GM23338 (cell line): ENCODE results near the gene MAP2K2. TPM values are rescaled to one million over a fixed set of nuclear protein-coding genes. Genes with fewer than 3 reads are reported as not detected.

Experiments
- ATAC-seq: fragments of 200-7000 bp; cut with Tn5 transposase; 3 replicates; pipeline ENCODE4 v1.9.1; 2020
- DNase-seq: peaks from one replicate; pipeline ENCODE4 v3.0.0-alpha.2; 2015; ENCODE audit warnings: low spot score
- H2AFZ ChIP-seq: fragments of 200-600 bp; sonication (generic); 2 replicates; pipeline ENCODE4 v1.8.0; 2016; ENCODE audit warnings: antibody characterized with exemption, mild to moderate bottlenecking, moderate library complexity
- H3F3A ChIP-seq: fragments of 200-600 bp; sonication (generic); replicated peaks from 2 replicates; pipeline ENCODE4 v1.8.0; 2017; ENCODE audit warnings: antibody characterized with exemption, mixed run types, low read depth
- H3K27ac ChIP-seq: fragments of 200-600 bp; sonication (generic); 2 replicates; pipeline ENCODE4 v1.6.1; 2016; ENCODE audit warnings: low read depth
- H3K27me3 ChIP-seq: fragments of 200-600 bp; sonication (generic); 2 replicates; pipeline ENCODE4 v1.8.0; 2016; ENCODE audit warnings: mild to moderate bottlenecking, mixed run types, moderate library complexity; ENCODE audit not compliant: insufficient read depth
- H3K36me3 ChIP-seq: fragments of 200-600 bp; sonication (generic); 2 replicates; pipeline ENCODE4 v1.8.0; 2016; ENCODE audit warnings: mild to moderate bottlenecking; ENCODE audit not compliant: insufficient read depth
- H3K4me1 ChIP-seq: fragments of 200-600 bp; sonication (generic); 2 replicates; pipeline ENCODE4 v1.8.0; 2016; ENCODE audit warnings: mild to moderate bottlenecking, moderate library complexity; ENCODE audit not compliant: insufficient read depth
- H3K4me2 ChIP-seq: fragments of 200-600 bp; sonication (generic); 2 replicates; pipeline ENCODE4 v1.7.1; 2017; ENCODE audit warnings: mixed run types
- H3K4me3 ChIP-seq: fragments of 200-600 bp; sonication (generic); 2 replicates; pipeline ENCODE4 v1.6.1; 2016; ENCODE audit warnings: mixed run types
- H3K79me2 ChIP-seq: fragments of 200-600 bp; sonication (generic); replicated peaks from 2 replicates; pipeline ENCODE4 v1.8.0; 2017; ENCODE audit warnings: mild to moderate bottlenecking; ENCODE audit not compliant: insufficient read depth
- H3K9me2 ChIP-seq: fragments of 200-600 bp; sonication (generic); 2 replicates; pipeline ENCODE4 v1.8.0; 2017; ENCODE audit not compliant: insufficient read depth
- H4K20me1 ChIP-seq: fragments of 200-600 bp; sonication (generic); replicated peaks from 2 replicates; pipeline ENCODE4 v1.8.0; 2017; ENCODE audit warnings: mild to moderate bottlenecking; ENCODE audit not compliant: insufficient read depth
- H3K27ac Mint-ChIP-seq: 2 replicates; pipeline ENCODE4 v1.8.0; 2020; ENCODE audit warnings: inconsistent platforms, mild to moderate bottlenecking, moderate library complexity, mixed read lengths
- H3K27me3 Mint-ChIP-seq: 3 replicates; pipeline ENCODE4 v1.8.0; 2022; ENCODE audit warnings: low read depth, mild to moderate bottlenecking, moderate library complexity, mixed read lengths, inconsistent platforms; ENCODE audit not compliant: insufficient read depth, poor library complexity
- H3K36me3 Mint-ChIP-seq: 3 replicates; pipeline ENCODE4 v1.8.0; 2021; ENCODE audit warnings: low read depth, mild to moderate bottlenecking, inconsistent platforms, moderate library complexity, mixed read lengths
- H3K4me1 Mint-ChIP-seq: 3 replicates; pipeline ENCODE4 v1.8.0; 2020; ENCODE audit warnings: mild to moderate bottlenecking, inconsistent platforms, mixed read lengths
- H3K4me3 Mint-ChIP-seq: 3 replicates; pipeline ENCODE4 v1.8.0; 2021; ENCODE audit warnings: moderate library complexity, mild to moderate bottlenecking, inconsistent platforms, mixed read lengths
- H3K9me3 Mint-ChIP-seq: 3 replicates; pipeline ENCODE4 v1.8.0; 2020; ENCODE audit warnings: moderate library complexity, mild to moderate bottlenecking, inconsistent platforms, mixed read lengths
- POLR2AphosphoS5 ChIP-seq: IDR thresholded peaks from 2 replicates; pipeline ENCODE4 v1.6.1; 2016; ENCODE audit warnings: antibody characterized with exemption, low read depth
- ZNF331 ChIP-seq: fragments of 250-450 bp; sonication (Bioruptor Pico); IDR thresholded peaks from 2 replicates; pipeline ENCODE4 v1.5.0; 2020; ENCODE audit warnings: low read depth, mild to moderate bottlenecking, moderate library complexity
- long read RNA-seq: library from polyadenylated mRNA; unstranded; transcript quantifications from one replicate; pipeline ENCODE4 v2.0.0, GENCODE V29; 2020; ENCODE audit not compliant: unreplicated experiment
- polyA plus RNA-seq: library from polyadenylated mRNA; unstranded; fragments of >200 nt; fragmentation: Nextera tagmentation; extraction: Ambion mirVana; gene quantifications from 2 replicates; pipeline ENCODE4 v1.2.1, GENCODE V29; 2016
- total RNA-seq: library from RNA; depleted of rRNA; stranded (reverse); fragments of >200 nt; shearing (Covaris generic); gene quantifications from 2 replicates; pipeline ENCODE4 v1.2.3, GENCODE V29; 2014; rRNA removed
- TF ChIP-seq, protein P1 (sequence below), 2 experiments: fragments of 200-600 bp in 1 of 2; sonication (generic) in 1 of 2; conservative IDR thresholded peaks; 2 replicates each; pipeline versions ENCODE4 v1.5.1 to v1.6.1; 2016 to 2017; ENCODE audit warnings: antibody characterized with exemption in 2 of 2, low read depth in 2 of 2, mild to moderate bottlenecking in 2 of 2, moderate library complexity in 1 of 2
- TF ChIP-seq, protein P2 (sequence below): IDR thresholded peaks from one replicate; pipeline ENCODE4 v1.6.1; 2018; ENCODE audit warnings: antibody characterized with exemption; ENCODE audit not compliant: unreplicated experiment

Gene MAP2K2
- total RNA-seq (140 and 151 TPM in 2 replicates), polyA plus RNA-seq (99.7 and 108 TPM in 2 replicates)
- long read RNA-seq, transcript MAP2K2-201 (11 exons, 1,734 nt), result major isoform, 7 of 24 reads
- long read RNA-seq, partial matches to known transcripts, result 12 of 24 reads
- long read RNA-seq, other reads (novel, unspliced or antisense), result 3 of 24 reads

DNA sequence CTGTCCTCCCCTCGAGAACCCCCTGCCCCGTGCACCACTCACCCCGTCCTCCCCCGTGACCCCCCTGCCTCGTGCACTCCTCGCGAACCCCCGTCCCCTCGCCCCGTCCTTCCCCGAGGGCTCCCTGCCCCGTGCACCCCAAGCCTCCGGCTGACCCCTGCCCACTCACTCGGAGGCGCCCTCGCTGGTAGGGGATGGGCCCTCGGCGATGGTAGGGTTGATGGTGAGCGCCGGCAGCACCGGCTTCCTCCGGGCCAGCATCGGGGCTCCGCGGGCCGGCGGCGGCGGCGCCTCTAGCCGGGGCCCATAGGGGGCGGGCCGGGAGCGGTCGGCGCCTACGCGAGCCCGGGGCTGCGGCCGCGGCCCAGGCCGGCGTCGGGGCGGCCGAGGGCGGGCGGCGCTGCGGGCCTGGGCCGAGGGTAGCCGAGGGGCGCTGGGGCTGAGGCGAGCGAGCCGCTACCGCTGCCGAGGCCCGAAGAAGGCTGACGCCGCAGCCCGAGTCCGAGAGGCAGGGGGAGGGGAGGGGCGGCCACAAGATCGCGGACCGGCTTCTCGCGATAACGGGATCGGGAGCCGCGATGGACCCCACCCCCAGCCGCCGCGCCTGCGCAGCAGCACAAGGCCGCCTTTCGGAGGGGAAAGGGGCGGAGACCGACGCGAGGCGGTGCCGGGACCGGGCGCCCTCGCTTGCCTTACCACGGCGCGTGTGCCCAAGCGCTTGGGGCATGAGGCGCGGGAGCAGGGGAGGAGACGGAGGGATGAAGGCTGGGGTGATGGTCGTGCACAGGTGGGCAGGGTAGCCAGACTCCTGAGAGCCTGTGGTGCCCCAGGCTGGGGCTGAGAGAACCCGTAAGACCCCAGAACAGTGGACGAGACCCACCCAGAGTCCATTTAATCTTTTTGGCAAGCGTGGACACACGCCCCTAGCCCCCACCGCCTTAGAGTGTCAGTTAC is at the start of gene MAP2K2:
Gene MAP2K2 (minus strand): TSS at position 508 of the 954 bp plus-strand sequence. CDS start 247 bp downstream, at position 261.
- peak; percentile 95 for DNase-seq
- H4K20me1 ChIP-seq, result peaks cover 20% of the 10 kb centered on the region
- peak within 1 kb of the TSS; percentile 97 for H3K4me3 Mint-ChIP-seq
- ATAC-seq, result peak; percentile 91
- H3K36me3 Mint-ChIP-seq, result peaks cover 5% of the 10 kb centered on the region; the same call in 2 of the 3 replicates
- peak within 1 kb of the TSS; percentile 71 for H3K4me3 ChIP-seq
- H3K9me2 ChIP-seq, result no peaks in the 10 kb centered on the region
- no peaks in the 10 kb centered on the region for H3F3A ChIP-seq
- H3K79me2 ChIP-seq, result peaks cover 29% of the 10 kb centered on the region
- peaks cover under 1% of the 10 kb centered on the region; the same call in 1 of the 2 replicates for H3K36me3 ChIP-seq
- H3K4me1 Mint-ChIP-seq, result peaks cover 14% of the 10 kb centered on the region
- peak within 1 kb of the TSS; percentile 81 for H3K4me2 ChIP-seq
- no peaks in the 10 kb centered on the region; the same call in 2 of the 3 replicates for H3K9me3 Mint-ChIP-seq
- peak within 1 kb of the TSS; percentile 95 for H3K27ac Mint-ChIP-seq
- no peaks in the 10 kb centered on the region for H3K27me3 ChIP-seq
- TF ChIP-seq POLR2AphosphoS5, result peak; percentile 99
- no peak for TF ChIP-seq ZNF331
- peaks cover 5% of the 10 kb centered on the region; the same call in 1 of the 2 replicates for H3K4me1 ChIP-seq
- H2AFZ ChIP-seq, result peak within 1 kb of the TSS; percentile 88
- H3K27ac ChIP-seq, result no peak within 1 kb of the TSS
- H3K27me3 Mint-ChIP-seq, result peaks cover 12% of the 10 kb centered on the region

DNA sequence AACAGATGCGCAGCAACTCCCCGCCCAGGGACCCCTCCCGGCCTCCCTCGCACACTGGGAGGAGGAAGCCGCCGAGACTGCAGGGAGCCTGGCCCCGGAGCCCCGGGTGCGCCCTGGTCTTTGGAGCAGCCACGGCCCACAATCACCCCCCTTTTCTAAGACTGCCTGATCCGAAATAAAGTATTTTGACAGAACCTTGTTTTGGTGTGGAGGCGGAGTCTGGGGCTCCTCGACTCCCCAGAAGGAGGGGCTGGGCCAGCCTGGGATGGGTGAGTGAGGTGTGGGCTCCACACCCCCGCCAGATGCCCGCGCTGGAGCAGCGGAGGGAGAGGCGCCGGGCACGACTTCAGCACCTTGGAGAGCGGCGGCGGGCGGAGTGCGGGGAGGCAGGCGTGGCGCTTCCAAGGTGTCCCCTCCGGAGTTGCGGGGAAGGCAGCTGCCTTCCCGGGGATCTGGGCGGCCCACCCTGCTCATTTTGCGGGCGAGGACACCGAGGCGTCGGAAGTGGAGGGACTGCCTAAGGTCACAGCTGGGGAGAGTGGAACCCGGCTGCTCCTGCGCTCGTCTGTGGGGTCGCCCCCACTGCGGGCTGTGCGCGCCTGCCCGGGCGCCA is 49.0 kb upstream of the MAP2K2 start:
- Mint-ChIP-seq H3K9me3 (no peaks in the 10 kb centered on the region), H3K27ac (no peak overlapping the region), H3K4me1 (peaks cover 4% of the 10 kb centered on the region; the same call in 1 of the 3 replicates), H3K36me3 (no peaks in the 10 kb centered on the region), H3K27me3 (peaks cover 19% of the 10 kb centered on the region), H3K4me3 (peak overlapping the region; percentile 36)
- H3K9me2 ChIP-seq, result no peaks in the 10 kb centered on the region
- ATAC-seq (peak; percentile 96), DNase-seq (peak; percentile 90)
- H2AFZ ChIP-seq, result no peak overlapping the region
- H3F3A ChIP-seq, result no peaks in the 10 kb centered on the region
- peaks cover 8% of the 10 kb centered on the region; the same call in 1 of the 2 replicates for H3K27me3 ChIP-seq
- TF ChIP-seq, protein P1, sequence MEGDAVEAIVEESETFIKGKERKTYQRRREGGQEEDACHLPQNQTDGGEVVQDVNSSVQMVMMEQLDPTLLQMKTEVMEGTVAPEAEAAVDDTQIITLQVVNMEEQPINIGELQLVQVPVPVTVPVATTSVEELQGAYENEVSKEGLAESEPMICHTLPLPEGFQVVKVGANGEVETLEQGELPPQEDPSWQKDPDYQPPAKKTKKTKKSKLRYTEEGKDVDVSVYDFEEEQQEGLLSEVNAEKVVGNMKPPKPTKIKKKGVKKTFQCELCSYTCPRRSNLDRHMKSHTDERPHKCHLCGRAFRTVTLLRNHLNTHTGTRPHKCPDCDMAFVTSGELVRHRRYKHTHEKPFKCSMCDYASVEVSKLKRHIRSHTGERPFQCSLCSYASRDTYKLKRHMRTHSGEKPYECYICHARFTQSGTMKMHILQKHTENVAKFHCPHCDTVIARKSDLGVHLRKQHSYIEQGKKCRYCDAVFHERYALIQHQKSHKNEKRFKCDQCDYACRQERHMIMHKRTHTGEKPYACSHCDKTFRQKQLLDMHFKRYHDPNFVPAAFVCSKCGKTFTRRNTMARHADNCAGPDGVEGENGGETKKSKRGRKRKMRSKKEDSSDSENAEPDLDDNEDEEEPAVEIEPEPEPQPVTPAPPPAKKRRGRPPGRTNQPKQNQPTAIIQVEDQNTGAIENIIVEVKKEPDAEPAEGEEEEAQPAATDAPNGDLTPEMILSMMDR (conservative IDR thresholded peaks at IDR 0.05; ENCODE audit: low read depth in 2 of 2), result no peak
- TF ChIP-seq, protein P2, sequence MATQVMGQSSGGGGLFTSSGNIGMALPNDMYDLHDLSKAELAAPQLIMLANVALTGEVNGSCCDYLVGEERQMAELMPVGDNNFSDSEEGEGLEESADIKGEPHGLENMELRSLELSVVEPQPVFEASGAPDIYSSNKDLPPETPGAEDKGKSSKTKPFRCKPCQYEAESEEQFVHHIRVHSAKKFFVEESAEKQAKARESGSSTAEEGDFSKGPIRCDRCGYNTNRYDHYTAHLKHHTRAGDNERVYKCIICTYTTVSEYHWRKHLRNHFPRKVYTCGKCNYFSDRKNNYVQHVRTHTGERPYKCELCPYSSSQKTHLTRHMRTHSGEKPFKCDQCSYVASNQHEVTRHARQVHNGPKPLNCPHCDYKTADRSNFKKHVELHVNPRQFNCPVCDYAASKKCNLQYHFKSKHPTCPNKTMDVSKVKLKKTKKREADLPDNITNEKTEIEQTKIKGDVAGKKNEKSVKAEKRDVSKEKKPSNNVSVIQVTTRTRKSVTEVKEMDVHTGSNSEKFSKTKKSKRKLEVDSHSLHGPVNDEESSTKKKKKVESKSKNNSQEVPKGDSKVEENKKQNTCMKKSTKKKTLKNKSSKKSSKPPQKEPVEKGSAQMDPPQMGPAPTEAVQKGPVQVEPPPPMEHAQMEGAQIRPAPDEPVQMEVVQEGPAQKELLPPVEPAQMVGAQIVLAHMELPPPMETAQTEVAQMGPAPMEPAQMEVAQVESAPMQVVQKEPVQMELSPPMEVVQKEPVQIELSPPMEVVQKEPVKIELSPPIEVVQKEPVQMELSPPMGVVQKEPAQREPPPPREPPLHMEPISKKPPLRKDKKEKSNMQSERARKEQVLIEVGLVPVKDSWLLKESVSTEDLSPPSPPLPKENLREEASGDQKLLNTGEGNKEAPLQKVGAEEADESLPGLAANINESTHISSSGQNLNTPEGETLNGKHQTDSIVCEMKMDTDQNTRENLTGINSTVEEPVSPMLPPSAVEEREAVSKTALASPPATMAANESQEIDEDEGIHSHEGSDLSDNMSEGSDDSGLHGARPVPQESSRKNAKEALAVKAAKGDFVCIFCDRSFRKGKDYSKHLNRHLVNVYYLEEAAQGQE, result peak; percentile 99
- H3K4me1 ChIP-seq, result no peaks in the 10 kb centered on the region
- H3K79me2 ChIP-seq, result no peaks in the 10 kb centered on the region
- peak overlapping the region; percentile 50 for H3K4me3 ChIP-seq
- no peaks in the 10 kb centered on the region for H3K36me3 ChIP-seq
- H3K4me2 ChIP-seq, result peak overlapping the region; percentile 84
- no peak overlapping the region for H3K27ac ChIP-seq
- no peaks in the 10 kb centered on the region; the same call in 1 of the 2 replicates for H4K20me1 ChIP-seq
